HK-2 (cell line): ENCODE data around the gene PYROXD2.

Experiments
- DNase-seq: peaks from one replicate; pipeline ENCODE4 v3.0.0-alpha.2; 2018; ENCODE audit not compliant: unreplicated experiment

Gene PYROXD2

DNA sequence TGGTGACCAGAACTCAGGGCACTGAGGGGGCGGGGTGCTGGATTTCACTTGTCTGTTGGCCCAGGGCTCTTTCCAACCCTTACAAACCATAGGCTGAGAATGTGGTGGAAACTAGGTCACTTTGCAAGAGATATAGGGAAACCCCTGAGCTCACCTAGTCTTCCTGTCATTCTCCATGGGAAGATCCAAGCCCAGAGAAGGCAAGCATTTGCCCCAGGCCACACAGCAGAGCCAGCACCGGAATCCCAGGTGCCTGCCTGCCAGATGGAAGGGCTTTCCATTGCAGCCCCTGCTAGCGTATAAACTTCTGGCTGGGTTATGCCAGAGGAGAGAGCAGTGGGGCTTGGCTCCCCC is 427 bp downstream of the PYROXD2 start:
- no peak for DNase-seq

DNA sequence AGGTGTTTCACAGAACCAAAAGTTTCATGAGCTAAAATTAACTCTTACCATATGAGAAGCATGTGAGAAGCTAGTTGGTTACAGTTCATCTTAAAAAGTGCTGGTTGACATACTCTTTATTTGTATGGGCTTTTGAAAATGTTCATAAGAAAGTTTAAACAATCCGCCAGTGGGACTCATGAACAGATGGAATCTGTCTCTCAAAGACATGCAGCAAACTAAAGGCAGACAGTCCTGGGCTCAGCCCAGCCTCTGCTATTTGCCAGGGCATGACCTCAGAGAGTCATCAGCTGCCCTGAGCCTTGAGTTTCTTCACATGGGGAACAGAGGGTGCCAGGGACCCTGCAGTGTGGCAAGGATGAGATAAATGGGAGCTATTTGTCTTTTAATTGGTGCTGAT is 3.2 kb downstream of the PYROXD2 start:
- DNase-seq: no peak

DNA sequence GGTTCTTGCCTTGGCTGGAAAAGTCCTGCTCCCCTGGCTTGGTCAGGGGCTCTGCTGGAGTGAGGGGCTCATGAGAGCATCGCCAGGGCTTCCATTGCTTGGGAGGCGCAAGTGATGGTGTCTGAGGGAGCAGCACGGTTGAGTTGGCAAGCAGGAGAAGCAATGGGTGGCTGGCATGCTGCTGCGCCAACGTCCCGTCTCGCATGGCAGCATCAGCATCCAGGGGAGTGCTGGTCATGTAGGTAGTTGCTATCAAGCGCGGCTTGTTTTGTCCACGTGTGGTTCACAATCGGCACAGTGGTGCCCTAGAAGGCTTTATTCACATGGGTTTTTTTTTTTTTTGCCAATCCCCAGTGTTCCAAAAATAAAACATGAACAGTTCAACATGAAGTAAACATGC is 3.8 kb downstream of the PYROXD2 start:
- DNase-seq: no peak

DNA sequence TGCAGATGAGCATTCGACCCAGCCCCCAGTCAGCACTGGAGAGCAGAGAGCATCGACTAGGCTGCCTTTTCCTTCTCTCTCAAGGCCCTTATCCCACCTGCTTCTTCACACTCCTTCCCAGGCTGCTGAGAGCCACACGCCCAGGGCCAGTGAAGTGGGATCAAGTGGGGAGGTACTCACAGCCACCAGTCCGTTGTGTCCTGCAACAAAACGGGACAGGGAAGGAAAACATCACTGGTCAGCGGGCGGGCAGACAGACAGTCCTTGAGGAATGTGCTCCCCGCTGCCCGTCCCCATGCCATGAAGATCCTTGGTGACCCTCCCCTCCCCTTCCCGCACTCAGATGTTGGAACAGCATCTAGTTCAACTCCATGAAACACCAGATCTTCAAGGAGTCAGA is 4.2 kb downstream of the PYROXD2 start:
- DNase-seq: no peak

DNA sequence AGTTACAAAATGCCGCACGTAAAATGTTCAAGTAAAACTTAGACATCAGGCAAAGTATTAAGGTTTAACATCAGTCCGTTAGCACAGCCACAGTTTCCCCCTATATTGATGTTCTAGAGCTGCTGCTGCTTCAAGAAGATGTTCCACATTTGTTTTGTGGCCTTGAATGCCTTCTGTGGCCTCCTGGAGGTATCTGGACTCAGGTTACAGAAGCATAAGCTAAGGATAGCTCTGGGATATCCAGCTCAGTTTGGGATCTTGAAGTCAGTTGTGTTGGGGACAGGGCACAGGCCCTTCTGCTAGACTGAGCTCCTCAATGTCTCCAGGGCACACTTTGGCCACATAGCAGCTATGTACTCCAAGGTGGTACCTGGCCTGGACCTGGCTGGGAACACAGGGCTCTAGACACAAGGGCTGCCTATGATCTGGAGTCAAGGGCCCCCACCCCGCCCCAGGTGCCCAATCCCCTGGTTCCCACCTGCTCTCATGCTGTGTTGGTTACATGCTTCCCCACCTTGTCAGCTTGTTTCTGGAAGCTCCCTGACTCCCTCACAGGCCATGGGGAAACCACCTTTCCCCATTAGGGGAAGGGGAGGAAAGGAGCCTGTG is 4.7 kb downstream of the PYROXD2 start:
- DNase-seq: no peak

DNA sequence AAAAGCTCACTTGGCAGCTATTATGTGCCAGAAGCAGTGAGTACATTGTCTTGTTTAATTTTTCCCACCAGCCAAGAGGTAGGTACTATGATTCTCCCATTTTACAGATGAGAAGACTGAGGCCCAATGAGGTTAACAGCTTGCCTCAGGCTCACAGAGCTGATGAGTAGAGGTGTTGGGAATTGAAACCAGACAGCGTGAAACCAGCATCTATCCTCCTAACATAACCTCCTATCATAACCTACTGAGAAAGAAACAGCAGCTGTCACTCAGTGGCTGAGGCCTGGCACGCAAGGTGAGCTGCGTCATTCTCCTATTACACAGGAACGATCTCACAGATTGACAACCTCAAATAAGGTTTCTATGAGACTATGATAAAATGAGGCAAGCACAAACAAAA is 6.2 kb downstream of the PYROXD2 start:
- DNase-seq: no peak

DNA sequence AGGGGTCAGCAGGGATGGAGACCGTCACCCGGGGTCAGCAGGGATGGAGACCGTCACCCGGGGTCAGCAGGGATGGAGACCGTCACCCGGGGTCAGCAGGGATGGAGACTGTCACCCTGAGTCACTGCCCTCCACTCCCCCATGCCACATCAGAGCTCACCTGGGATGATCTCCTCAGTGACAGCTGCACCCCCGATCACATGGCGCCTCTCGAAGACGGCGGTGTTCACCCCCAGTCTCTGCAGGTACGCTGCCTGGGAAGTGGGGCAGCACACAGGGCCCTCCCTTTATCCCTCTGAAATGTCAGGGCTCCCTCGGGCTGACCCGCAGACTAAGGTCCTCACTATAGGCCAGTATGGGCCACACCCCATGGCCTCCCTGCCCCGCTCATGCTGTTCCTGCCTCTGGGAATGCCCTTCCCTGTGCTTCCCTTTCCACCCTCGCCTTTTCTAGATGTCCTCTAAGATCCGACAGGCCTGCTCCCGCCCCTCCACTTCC is 7.2 kb downstream of the PYROXD2 start:
- no peak for DNase-seq

DNA sequence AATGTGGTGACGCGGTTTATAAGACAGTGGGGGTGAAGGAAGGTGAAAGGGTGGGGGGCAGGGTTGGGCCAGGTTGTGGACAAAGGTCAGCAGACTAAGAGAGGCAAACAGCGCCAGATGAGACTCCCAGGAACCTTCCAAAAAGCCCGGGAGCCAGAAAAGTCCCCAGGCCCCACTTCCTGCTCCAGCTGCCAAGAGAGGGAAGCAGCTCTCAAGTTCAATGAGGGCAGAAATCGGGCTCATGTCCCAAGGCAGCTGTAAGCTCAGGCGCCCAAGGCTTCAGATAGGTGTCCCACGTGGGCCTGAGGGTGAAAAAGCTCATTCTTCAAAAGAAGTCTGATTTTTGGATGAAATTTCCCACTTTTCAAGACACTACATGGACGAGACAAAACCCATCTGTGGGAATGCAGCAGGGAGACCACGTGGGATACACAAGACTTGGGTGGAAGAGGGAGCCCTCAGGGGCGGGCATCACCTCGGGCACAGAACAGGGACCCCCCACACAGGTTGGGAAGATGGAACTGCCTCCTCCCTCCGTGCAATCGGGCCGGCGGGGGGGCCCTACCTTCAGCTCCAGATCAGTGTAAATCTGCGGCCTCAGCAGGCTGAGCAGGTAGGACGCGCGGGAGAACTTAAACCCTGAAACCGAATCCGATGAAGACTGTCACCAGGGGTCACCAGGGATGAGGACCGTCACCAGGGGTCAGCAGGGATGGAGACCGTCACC is 7.8 kb downstream of the PYROXD2 start:
- no peak for DNase-seq

DNA sequence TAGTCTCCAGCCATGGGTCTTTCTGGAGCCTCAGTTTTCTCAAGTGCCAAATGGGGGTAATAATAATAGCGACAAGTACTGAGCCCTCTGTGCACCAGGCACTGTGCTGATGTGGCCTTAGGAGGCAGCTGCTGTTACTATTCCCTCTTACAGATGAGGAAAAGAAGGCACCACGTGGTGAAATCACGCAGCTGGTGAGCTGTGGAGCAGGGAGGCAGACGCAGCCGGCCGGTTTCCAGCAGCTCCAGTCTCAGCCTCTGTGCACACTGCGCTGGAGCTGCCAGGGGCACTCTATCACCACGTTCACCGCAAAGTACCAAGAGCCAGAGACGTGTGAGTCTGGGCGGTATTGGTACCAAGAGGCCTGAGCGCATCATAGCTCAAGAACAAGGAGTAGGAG is 9.6 kb downstream of the PYROXD2 start:
- no peak for DNase-seq

DNA sequence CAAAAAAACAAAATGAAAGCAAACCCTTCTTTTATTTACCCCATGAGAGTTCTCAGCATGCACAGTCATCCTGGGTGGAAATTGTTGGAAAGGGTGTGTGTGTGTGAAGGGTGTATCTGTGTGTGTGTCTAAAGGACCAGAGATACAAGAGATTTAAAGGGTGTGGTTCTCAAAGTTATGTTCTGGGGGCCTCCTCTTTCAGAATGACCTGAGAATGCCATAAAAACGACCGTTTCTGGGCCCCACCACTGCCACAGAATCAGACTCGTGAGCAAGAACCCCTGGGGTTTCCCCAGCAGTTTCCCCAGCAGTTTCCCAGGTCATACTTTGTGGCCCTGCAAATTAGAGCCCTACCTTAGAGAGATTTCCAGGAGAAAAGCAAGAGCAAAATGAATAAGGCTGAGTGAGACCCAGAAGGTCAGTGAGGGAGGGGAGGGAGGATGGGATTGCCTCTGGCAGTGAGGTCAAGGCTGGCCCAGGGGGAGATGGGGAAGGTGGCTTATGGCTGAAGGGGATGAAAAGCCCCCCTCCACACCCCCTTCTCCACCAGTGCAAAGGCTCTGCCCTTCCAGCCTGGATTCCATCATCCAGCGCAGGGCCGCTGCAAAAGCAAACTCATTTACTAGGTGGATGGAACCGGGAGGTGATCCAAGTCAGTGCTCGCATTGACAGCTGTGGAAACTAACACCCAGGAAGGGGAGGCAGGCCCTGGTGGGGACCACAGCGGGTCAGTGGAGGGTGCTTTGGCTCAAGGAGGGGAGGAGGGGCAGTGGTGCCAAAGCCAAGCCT is 10.2 kb downstream of the PYROXD2 start:
- no peak for DNase-seq

DNA sequence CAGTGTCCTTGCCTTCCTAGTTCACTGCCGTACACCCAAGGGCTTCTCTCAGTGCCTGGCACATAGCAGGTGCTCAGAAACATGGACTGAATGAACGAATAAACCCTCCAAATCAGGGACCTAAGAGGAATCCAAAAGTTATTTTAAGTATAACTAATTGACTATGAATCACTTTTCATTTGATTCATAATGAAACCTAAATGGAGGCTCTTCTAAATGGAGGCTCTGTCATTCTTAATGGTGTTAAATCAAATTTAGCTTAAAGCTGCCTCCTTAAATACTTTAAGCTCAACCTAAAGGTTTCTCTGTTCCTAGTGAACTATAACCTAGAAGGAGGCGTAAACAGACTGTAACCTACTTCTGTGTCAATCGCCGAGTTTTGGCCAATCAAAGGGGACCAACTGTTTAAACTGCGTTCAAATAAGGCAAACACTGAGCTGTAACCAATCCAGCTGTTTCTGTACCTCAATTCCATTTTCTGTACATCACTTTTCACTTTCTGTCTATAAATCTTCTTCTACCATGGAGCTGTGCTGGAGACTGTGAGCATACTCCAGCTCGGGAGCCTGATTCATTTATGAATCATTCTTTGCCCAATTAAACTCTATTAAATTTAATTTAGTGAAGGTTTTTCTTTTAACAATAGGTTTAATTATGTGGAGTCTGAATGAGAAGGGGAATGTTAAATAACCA is 11.0 kb downstream of the PYROXD2 start:
- DNase-seq: no peak

DNA sequence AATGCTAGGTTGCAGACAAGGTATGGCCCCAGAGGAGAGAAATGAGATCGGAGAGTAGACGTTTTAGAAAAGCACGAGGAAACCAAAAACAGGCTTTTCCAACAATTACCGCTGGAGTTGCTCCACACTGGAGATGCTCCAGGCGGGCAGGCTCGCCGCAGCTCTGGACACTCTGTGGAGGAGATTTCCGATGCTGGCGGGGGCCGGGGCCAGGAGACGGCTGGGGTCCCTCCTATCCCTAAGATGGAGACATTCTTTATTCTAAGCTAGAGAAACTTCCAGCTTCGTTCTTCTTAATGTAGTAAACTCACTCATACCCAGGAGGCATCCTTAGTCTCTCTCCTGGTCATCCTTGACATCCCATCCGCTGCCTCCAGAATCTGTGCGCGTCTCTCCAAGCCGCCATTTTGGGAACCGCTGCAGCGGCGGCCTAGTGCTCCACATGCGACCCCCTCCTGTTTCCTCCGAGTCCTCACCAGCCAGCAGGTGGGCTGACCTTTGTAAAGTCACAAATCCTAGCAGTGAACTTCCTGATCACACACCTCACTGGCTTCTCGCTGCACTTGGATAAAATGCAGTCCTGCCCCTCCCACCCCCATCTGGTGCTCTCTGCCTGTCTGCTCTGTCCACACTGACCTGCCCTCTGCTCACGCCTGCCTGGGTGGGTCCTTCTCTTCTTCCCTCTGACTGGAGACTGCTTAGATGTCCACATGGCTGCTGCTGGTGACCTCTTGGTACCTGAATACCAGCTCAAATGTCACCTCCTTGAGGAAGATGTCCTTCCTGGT is 11.9 kb downstream of the PYROXD2 start:
- DNase-seq: no peak

DNA sequence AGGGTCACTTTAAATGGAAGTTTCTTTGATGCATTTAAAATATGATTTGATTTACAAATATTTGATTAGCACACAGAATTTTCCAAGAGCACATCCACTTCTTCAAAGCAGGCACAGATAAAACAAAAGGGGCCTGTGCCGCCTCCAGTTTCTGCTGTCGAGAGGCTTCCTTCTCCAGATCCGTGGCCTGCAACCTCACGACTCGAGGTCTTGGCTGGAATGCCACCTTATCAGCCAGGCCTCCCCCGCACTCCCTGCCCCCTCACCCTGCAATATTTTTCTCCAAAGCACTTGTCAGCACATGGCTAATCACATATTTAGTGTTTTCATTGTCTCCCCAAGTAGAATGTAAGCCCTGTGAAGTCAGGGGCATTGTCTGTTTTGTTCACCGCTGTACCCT is 12.5 kb downstream of the PYROXD2 start:
- no peak for DNase-seq

DNA sequence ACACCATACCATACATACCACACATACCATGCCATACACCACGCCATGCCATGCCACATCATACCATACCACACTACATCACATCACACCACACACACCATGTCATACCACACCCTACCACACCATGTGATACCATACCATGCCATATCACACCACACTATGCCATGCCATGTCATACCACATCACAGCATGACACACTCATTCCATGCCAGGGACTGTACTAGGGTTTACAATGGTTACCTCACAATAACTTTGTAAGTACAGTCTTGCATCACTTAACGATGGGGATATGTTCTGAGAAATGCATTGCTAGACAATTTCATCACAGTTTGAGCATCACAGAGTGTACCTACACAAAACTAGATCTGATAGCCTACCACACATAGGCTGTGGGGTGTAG is 14.5 kb downstream of the PYROXD2 start:
- DNase-seq: no peak

DNA sequence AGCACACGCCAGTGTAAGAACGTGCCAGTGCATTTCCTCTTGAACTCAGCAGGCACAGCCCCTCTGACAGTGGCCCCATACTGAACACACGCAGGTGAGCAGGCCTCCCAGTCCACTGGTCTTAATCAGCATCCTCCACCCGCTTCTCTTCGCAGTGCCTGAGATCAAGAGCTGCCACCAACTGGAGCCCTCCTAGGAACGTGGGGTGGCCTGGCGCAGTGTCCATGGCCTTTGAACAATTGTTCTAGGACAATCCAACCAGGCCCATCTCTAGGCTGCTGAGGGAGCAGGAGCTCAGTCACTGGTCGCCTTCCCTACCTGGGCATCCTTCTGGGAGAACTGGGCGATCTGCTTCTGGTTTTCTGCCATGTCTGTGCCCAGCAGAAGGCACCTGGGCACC is 15.2 kb downstream of the PYROXD2 start:
- DNase-seq: no peak

DNA sequence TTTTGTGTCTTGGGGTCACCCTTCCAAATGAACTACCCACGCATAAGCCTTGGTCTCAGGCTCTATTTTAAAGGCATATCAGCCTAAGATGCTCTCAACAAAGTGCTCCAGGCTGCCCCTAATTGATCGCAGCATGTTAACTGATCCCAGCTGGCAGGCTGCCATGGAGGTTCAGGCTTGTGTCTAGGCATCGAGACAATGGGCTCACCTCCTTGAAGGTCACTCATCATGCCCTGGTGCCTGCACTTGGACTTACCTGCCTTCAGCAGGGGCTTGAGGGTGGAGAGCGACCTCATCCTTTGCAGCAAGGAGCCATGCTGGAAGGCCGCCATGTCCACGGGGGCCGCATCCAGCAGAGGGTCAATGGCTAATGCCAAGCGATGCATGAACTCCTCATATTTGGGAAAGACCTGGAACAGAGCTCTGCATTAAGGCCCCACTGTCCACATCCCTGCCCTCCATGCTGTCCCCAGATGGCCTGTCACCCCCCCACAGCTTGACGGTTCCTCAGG is 17.8 kb downstream of the PYROXD2 start:
- DNase-seq: no peak

DNA sequence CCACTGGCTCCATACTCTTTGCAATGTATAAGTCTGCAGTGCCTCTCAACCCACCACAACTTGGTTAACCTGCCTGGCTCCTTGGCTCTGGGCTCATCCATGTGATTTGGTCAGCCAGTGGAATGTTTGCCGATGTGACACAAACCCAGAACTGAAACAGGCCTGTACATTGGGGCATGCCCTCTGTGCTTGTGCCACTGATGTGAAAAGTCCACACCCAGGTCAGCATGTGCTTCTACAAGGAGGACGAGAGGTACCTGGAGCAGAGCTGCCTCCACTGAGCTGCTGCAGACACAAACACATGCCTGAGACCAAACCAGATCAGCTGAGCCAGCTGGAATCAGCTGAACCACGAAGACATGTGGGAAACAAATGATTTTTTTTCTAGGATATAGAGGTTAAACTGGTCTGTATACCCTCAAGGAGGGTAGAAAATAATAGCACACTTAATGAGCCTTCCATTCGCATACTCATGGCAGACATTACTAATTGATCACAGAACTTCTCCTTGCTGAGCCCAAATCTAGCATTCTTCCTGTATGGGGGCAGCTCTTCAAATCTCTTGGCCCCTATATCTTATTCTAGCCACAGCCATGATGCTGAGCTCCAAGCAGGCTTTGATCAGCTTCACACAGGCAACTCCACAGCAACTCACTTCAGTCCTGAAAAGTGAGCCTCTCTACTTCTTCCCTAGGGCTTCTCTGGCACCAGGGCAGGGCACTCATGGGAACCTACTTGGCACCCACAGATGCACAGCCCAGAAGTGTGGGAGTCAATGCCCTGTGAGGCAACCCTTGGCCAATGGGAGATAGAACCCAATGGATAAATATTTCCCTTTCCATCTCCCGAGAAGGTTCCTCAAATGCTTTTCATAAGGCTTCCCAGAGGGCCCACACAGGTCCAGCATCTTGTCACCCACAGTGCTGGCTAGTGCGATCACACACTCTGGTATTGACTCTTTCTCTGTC is 18.6 kb downstream of the PYROXD2 start:
- DNase-seq: no peak

DNA sequence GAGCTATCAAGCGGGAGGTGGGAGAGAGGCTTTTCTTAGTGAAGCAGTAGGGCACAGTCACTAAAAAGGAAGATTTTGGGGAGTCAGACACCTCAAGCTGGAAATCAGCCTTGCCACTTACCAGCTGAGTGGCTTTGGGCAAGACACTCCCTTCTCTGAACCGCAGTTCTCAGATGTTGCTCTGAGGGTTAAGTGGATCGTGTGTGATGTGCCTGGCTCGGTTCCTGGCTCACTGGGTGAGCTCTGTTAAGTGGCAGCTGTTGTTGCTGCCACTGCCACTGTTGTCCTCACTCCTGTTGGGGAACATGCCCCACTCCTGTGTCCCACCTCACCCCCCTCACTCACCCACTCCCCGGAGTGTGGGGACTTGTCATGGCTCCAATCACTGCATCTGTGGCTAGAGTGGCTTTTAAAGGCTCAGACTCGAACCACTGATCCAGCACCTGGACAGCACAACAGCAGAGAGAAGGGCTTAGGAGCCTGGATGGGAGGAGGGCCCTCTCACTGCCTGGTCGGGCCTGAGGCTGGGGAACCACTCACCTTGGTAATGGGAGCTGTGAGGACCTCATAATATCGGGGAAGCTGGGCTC is 20.0 kb downstream of the PYROXD2 start:
- DNase-seq: no peak

DNA sequence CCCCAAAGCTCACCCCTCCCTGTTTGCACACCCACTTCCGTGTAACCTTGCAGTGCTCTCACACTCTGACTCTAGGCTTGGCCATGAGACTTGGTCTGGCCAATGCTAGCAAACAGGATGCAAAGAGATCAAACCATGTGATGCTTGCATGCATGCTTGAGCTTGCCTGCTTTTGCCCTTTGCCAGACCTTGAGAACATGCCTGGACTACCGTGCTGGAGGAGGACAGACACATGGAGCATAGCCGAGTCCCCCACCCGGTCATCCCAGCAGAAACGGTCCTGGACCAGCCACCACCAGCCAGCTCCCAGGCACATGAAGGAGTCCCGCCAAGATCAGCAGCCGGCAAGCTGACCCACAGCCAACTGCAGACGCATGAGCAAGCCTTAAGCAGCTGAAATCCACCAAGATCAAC is 23.4 kb downstream of the PYROXD2 start:
- DNase-seq: no peak

DNA sequence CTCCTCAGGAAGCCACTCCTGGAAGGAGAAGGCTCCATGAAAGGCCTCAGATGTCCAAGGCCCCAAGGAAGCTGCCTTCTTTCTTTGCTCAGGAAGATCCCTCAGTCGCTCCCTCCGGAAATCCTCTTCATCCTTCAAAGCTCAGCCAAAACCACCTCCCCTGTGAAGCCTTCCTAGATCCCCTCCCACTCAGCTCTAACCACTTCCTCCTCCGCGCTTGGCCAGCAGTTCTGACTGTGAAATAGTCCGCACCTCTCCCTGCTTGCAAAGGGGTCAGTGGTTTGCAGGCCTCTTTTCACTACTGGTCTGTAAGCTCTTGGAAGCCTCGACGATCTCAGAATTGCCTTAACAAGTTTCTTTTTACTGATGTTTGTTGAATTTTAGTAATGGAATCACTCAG is 23.9 kb downstream of the PYROXD2 start:
- DNase-seq: no peak
